Lung (tissue), 12 donors: Measurements from ENCODE around the gene ASIC5. TPM values are rescaled to one million over a fixed set of nuclear protein-coding genes. Genes with fewer than 3 reads are reported as not detected.

Experiments used
- ATAC-seq: fragments of 200-7000 bp; cut with Tn5 transposase; one replicate; pipeline ENCODE4 v1.9.1; 2020; ENCODE audit warnings: moderate number of reproducible peaks; ENCODE audit not compliant: insufficient read depth, low FRiP score
- DNase-seq, 3 donors: peaks; one replicate each; pipeline ENCODE4 v3.0.0-alpha.2; 2013 to 2017
- H3K27ac ChIP-seq, 2 donors: one replicate each; pipeline ENCODE4 v1.5.1; 2013; ENCODE audit warnings: mild to moderate bottlenecking in 2 of 2, moderate library complexity in 2 of 2, control low read depth in 1 of 2, inconsistent platforms in 1 of 2, low read depth in 1 of 2, low read length in 1 of 2
- H3K27me3 ChIP-seq, 3 donors: one replicate each; pipeline ENCODE4 v1.5.1; 2013; ENCODE audit warnings: low read length in 2 of 3; ENCODE audit not compliant: control insufficient read depth in 3 of 3, insufficient read depth in 3 of 3
- H3K36me3 ChIP-seq, 4 donors: one replicate each; pipeline ENCODE4 v1.5.1; 2013; ENCODE audit warnings: low read length in 4 of 4, mild to moderate bottlenecking in 1 of 4, moderate library complexity in 1 of 4; ENCODE audit not compliant: control insufficient read depth in 4 of 4, insufficient read depth in 4 of 4
- H3K4me1 ChIP-seq, 5 donors: one replicate each; pipeline ENCODE4 v1.5.1; 2013; ENCODE audit warnings: low read length in 5 of 5, mild to moderate bottlenecking in 2 of 5, moderate library complexity in 1 of 5; ENCODE audit not compliant: control insufficient read depth in 5 of 5, insufficient read depth in 5 of 5
- H3K4me3 ChIP-seq: one replicate; pipeline ENCODE4 v1.5.1; 2013; ENCODE audit warnings: mild to moderate bottlenecking, control low read depth, moderate library complexity
- H3K9ac ChIP-seq, 2 donors: one replicate each; pipeline ENCODE4 v1.5.1; 2013; ENCODE audit warnings: low read length in 2 of 2, control low read depth in 1 of 2; ENCODE audit not compliant: insufficient read depth in 1 of 2
- H3K9me3 ChIP-seq, 4 donors: one replicate each; pipeline ENCODE4 v1.5.1; 2013; ENCODE audit warnings: low read length in 3 of 4, mild to moderate bottlenecking in 1 of 4, moderate library complexity in 1 of 4; ENCODE audit not compliant: control insufficient read depth in 4 of 4, insufficient read depth in 3 of 4
- CTCF ChIP-seq: IDR thresholded peaks from 2 replicates; pipeline ENCODE4 v1.5.1; 2012; ENCODE audit warnings: mild to moderate bottlenecking; ENCODE audit errors: control extremely low read depth, extremely low read depth
- WGBS, 2 donors: extraction: QIAGEN DNeasy Blood & Tissue Kit; methylation state at CpG; one replicate each; pipeline ENCODE4 v1.1.7; 2013; 5-methylcytosine and 5-hydroxymethylcytosine counted together
- polyA plus RNA-seq, 2 donors: library from polyadenylated mRNA; stranded (reverse); fragments of 200-250 nt; gene quantifications; one replicate each; pipeline ENCODE4 v1.2.1, GENCODE V29; 2013
- total RNA-seq, 2 donors: library from RNA; depleted of rRNA in 1 of 2; stranded (reverse); fragments of >200 nt in 1 of 2; gene quantifications; one replicate each; pipeline ENCODE4 v1.2.1, GENCODE V29; 2014 to 2021
- donor health status: control.
- donor health status: control.
- donor health status: Bipolar disorder and iron deficiency.
- donor health status: healthy.
- donor health status: DM: yes; HTN: yes; CAD: no.

Gene ASIC5
- total and polyA plus RNA-seq, 4 donors = not detected

- H3K9me3 ChIP-seq = no peaks in the 10 kb centered on the region
- TF ChIP-seq CTCF = no peak
- ATAC-seq (no peak), DNase-seq (no peak)
- no peaks in the 10 kb centered on the region for H3K36me3 ChIP-seq
- H3K27me3 ChIP-seq = no peaks in the 10 kb centered on the region
- no peak overlapping the region for H3K9ac ChIP-seq
- no peak overlapping the region for H3K27ac ChIP-seq
- H3K4me3 ChIP-seq = no peak overlapping the region
- whole genome bisulfite sequencing, 2 donors = 59 to 61% methylated on average over 6 of the region's 6 CpGs
- H3K4me1 ChIP-seq = peaks cover 0 to 15% (median 0%) of the 10 kb centered on the region in 5 donors
Measured at GRCh38 chr4:155887847-155888570, 21.9 kb upstream of the ASIC5 start.

GRCh38 chr4:155887045-155887444, 21.0 kb upstream of the ASIC5 start:
- 67 to 72% methylated on average over 1 of the region's 1 CpG for WGBS, 2 donors
- Histone ChIP-seq H3K4me1 (peaks cover 0 to 15% (median 0%) of the 10 kb centered on the region in 5 donors), H3K27me3 (no peaks in the 10 kb centered on the region), H3K27ac (no peak overlapping the region), H3K9me3 (no peaks in the 10 kb centered on the region), H3K36me3 (no peaks in the 10 kb centered on the region), H3K4me3 (no peak overlapping the region), H3K9ac (no peak overlapping the region)
- ATAC-seq (no peak), DNase-seq (no peak)
- no peak for TF ChIP-seq CTCF

- no peak for ATAC-seq
Measured at GRCh38 chr4:155885666-155886065, 19.6 kb upstream of the ASIC5 start.

More at GRCh38 chr4:155885666-155886065, 19.6 kb upstream of the ASIC5 start:
- H3K27me3 ChIP-seq = no peaks in the 10 kb centered on the region
- H3K9me3 ChIP-seq = no peaks in the 10 kb centered on the region
- peaks cover 0 to 15% (median 0%) of the 10 kb centered on the region in 5 donors for H3K4me1 ChIP-seq
- H3K4me3 ChIP-seq = no peak overlapping the region
- DNase-seq = no peak
- no peak overlapping the region for H3K27ac ChIP-seq
- no peak overlapping the region for H3K9ac ChIP-seq
- 51 to 60% methylated on average over 6 of the region's 6 CpGs for WGBS, 2 donors
- H3K36me3 ChIP-seq = no peaks in the 10 kb centered on the region
- no peak for TF ChIP-seq CTCF
